IMR-90 (cell line): Measurements from ENCODE around the gene CAP2. TPM values are rescaled to one million over a fixed set of nuclear protein-coding genes. Genes with fewer than 3 reads are reported as not detected.
A peak's percentile ranks its signal among the peaks of the same experiment; 100 is the strongest.

ENCODE experiments used
- ATAC-seq: fragments of 200-7000 bp; cut with Tn5 transposase; 2 replicates; pipeline ENCODE4 v1.9.1; 2020; ENCODE audit warnings: low read depth, mild to moderate bottlenecking, moderate library complexity
- BruUV-seq: library from RNA; stranded (reverse); fragments of 400-500 nt; replicated peaks from 2 replicates; lab custom pipeline; 2021; lab: Mats Ljungman, UMichigan
- CTCF ChIA-PET: fragments of 300-600 bp; formaldehyde crosslinking; extraction: SDS; loops from one replicate; lab custom pipeline; 2021; ENCODE audit warnings: antibody characterized with exemption; lab: Yijun Ruan, JAX
- POLR2A ChIA-PET: fragments of 300-600 bp; sonication (Branson Sonifier 250); formaldehyde crosslinking; loops from one replicate; lab custom pipeline; 2022; ENCODE audit warnings: antibody characterized with exemption; ENCODE audit not compliant: unreplicated experiment; lab: Charles Lee
- DNase-seq: peaks from one replicate; pipeline ENCODE4 v3.0.0; 2013
- H2AFZ ChIP-seq: replicated peaks from 2 replicates; pipeline ENCODE3; 2013; ENCODE audit warnings: low read length, mild to moderate bottlenecking; ENCODE audit not compliant: poor library complexity
- H2AK5ac ChIP-seq: 2 replicates; pipeline ENCODE4 v1.6.1; 2013; ENCODE audit warnings: low read depth, low read length, inconsistent platforms
- H2AK9ac ChIP-seq: replicated peaks from 2 replicates; pipeline ENCODE3; 2013; ENCODE audit warnings: mild to moderate bottlenecking, low read depth, low read length, moderate library complexity; ENCODE audit not compliant: poor library complexity
- H2BK120ac ChIP-seq: 2 replicates; pipeline ENCODE4 v1.6.1; 2013; ENCODE audit warnings: low read depth, low read length, inconsistent platforms
- H2BK15ac ChIP-seq: 3 replicates; pipeline ENCODE4 v1.6.1; 2013; ENCODE audit warnings: low read depth, low read length, inconsistent platforms
- H2BK20ac ChIP-seq: 2 replicates; pipeline ENCODE4 v1.6.1; 2013; ENCODE audit warnings: low read depth, mild to moderate bottlenecking, inconsistent platforms, low read length, moderate library complexity
- H2BK5ac ChIP-seq: 2 replicates; pipeline ENCODE4 v1.6.1; 2013; ENCODE audit warnings: mild to moderate bottlenecking, low read depth, low read length, inconsistent platforms; ENCODE audit not compliant: poor library complexity, severe bottlenecking
- H3K14ac ChIP-seq: replicated peaks from 2 replicates; pipeline ENCODE4 v1.6.1; 2013; ENCODE audit warnings: low read depth, low read length, inconsistent platforms
- H3K18ac ChIP-seq: 2 replicates; pipeline ENCODE4 v1.6.1; 2013; ENCODE audit warnings: low read depth, low read length, control low read depth
- H3K23ac ChIP-seq: 2 replicates; pipeline ENCODE4 v1.6.1; 2013; ENCODE audit warnings: low read depth, low read length, inconsistent platforms
- H3K27ac ChIP-seq: 2 replicates; pipeline ENCODE4 v1.5.1; 2013; ENCODE audit warnings: mild to moderate bottlenecking, control low read depth, low read length; ENCODE audit not compliant: insufficient read depth
- H3K27me3 ChIP-seq: 2 replicates; pipeline ENCODE4 v1.6.1; 2013; ENCODE audit warnings: low read length; ENCODE audit not compliant: control insufficient read depth, insufficient read depth
- H3K36me3 ChIP-seq: 2 replicates; pipeline ENCODE4 v1.6.1; 2013; ENCODE audit warnings: low read length, mixed read lengths; ENCODE audit not compliant: control insufficient read depth, insufficient read depth
- H3K4ac ChIP-seq: 2 replicates; pipeline ENCODE4 v1.6.1; 2013; ENCODE audit warnings: low read depth, low read length, inconsistent platforms
- H3K4me1 ChIP-seq: 2 replicates; pipeline ENCODE4 v1.6.1; 2013; ENCODE audit warnings: low read length, mixed read lengths; ENCODE audit not compliant: control insufficient read depth, insufficient read depth
- H3K4me2 ChIP-seq: 2 replicates; pipeline ENCODE4 v1.6.1; 2013; ENCODE audit warnings: low read depth, mild to moderate bottlenecking, control low read depth, low read length, moderate library complexity
- H3K4me3 ChIP-seq: 2 replicates; pipeline ENCODE4 v1.5.1; 2013; ENCODE audit warnings: low read depth, mild to moderate bottlenecking, control low read depth, low read length, moderate library complexity; ENCODE audit not compliant: insufficient read depth
- H3K56ac ChIP-seq: 2 replicates; pipeline ENCODE4 v1.6.1; 2013; ENCODE audit warnings: low read length, inconsistent platforms; ENCODE audit not compliant: insufficient read depth; ENCODE audit errors: extremely low read depth
- H3K79me1 ChIP-seq, 2 experiments: 2 replicates each; pipeline ENCODE4 v1.6.1; 2013; ENCODE audit warnings: low read length in 2 of 2, inconsistent platforms in 1 of 2, low read depth in 1 of 2
- H3K9ac ChIP-seq: 2 replicates; pipeline ENCODE4 v1.6.1; 2013; ENCODE audit warnings: low read depth, low read length, control low read depth
- H3K9me1 ChIP-seq: 2 replicates; pipeline ENCODE4 v1.6.1; 2013; ENCODE audit warnings: low read length, inconsistent platforms; ENCODE audit not compliant: insufficient read depth
- H3K9me3 ChIP-seq: 2 replicates; pipeline ENCODE4 v1.6.1; 2013; ENCODE audit warnings: low read length; ENCODE audit not compliant: control insufficient read depth, insufficient read depth
- H4K20me1 ChIP-seq: 2 replicates; pipeline ENCODE4 v1.6.1; 2013; ENCODE audit warnings: low read length, inconsistent platforms; ENCODE audit not compliant: insufficient read depth
- H4K5ac ChIP-seq: 2 replicates; pipeline ENCODE4 v1.6.1; 2013; ENCODE audit warnings: mild to moderate bottlenecking, low read depth, low read length, control low read depth
- H4K8ac ChIP-seq, 2 experiments: 2 replicates each; pipeline ENCODE4 v1.6.1; 2013; ENCODE audit warnings: low read depth in 2 of 2, low read length in 2 of 2, control low read depth in 1 of 2, inconsistent platforms in 1 of 2
- H4K91ac ChIP-seq: 2 replicates; pipeline ENCODE4 v1.6.1; 2013; ENCODE audit warnings: low read depth, low read length, inconsistent platforms; ENCODE audit not compliant: insufficient read depth
- BHLHE40 ChIP-seq: fragments of 150-350 bp; IDR thresholded peaks from 2 replicates; pipeline ENCODE4 v1.6.1; 2016; ENCODE audit warnings: mild to moderate bottlenecking, low read depth, low read length
- CHD1 ChIP-seq: IDR thresholded peaks from 2 replicates; pipeline ENCODE4 v1.6.1; 2012; ENCODE audit warnings: low read depth, low read length, improper control_type of control experiment
- MAZ ChIP-seq: IDR thresholded peaks from 2 replicates; pipeline ENCODE4 v1.6.1; 2012; ENCODE audit warnings: low read depth, mild to moderate bottlenecking, low read length, improper control_type of control experiment, moderate library complexity, borderline replicate concordance
- MXI1 ChIP-seq: IDR thresholded peaks from 2 replicates; pipeline ENCODE4 v1.6.1; 2012; ENCODE audit warnings: low read depth, mild to moderate bottlenecking, low read length, moderate library complexity, borderline replicate concordance
- NFE2L2 ChIP-seq: fragments of 150-350 bp; IDR thresholded peaks from 2 replicates; pipeline ENCODE4 v1.6.1; 2016; ENCODE audit warnings: low read depth, mild to moderate bottlenecking, low read length
- RAD21 ChIP-seq: IDR thresholded peaks from 2 replicates; pipeline ENCODE4 v1.6.1; 2012; ENCODE audit warnings: low read length, improper control_type of control experiment
- RCOR1 ChIP-seq: IDR thresholded peaks from 2 replicates; pipeline ENCODE4 v1.6.1; 2012; ENCODE audit warnings: mild to moderate bottlenecking, low read length, improper control_type of control experiment; ENCODE audit not compliant: insufficient replicate concordance
- SMC3 ChIP-seq: fragments of 150-350 bp; IDR thresholded peaks from 2 replicates; pipeline ENCODE4 v1.6.1; 2016; ENCODE audit warnings: low read depth, mild to moderate bottlenecking, antibody characterized with exemption, low read length, moderate library complexity
- WGBS, 2 experiments: methylation state at CpG; one replicate each; pipeline versions ENCODE4 v1.1.5 to v1.1.7; 2013; ENCODE audit warnings: missing lambda C conversion rate in 2 of 2; ENCODE audit not compliant: insufficient read length in 1 of 2; ENCODE audit errors: extremely low coverage in 2 of 2; 5-methylcytosine and 5-hydroxymethylcytosine counted together
- dilution Hi-C: fragments of 300-500 bp; cut with HindIII; formaldehyde crosslinking; loops from one replicate; pipeline ENCODE4 v1.14.3; 2018; ENCODE audit warnings: low sequenced_read_pairs; ENCODE audit not compliant: unreplicated experiment
- in situ Hi-C: fragments of 300-500 bp; cut with MboI; formaldehyde crosslinking; loops from 3 replicates; pipeline ENCODE4 v1.14.3; 2019; ENCODE audit warnings: low sequenced_read_pairs, inconsistent platforms, mixed read lengths
- intact Hi-C: fragments of 100-400 bp; cut with micrococcal nuclease; formaldehyde crosslinking; loops from 2 replicates; pipeline ENCODE4 v1.10.0; 2022
- polyA plus RNA-seq, 3 experiments: library from polyadenylated mRNA; depleted of rRNA; stranded (reverse); fragments of >200 nt; gene quantifications; 2 replicates each; pipeline ENCODE4 v1.2.3, GENCODE V29; 2012; ENCODE audit warnings: low replicate concordance in 1 of 3
- total RNA-seq: library from RNA; depleted of rRNA; stranded (reverse); fragments of >200 nt; gene quantifications from 2 replicates; pipeline ENCODE4 v1.2.3, GENCODE V29; 2012
- TF ChIP-seq, protein P1 (sequence below): conservative IDR thresholded peaks from 2 replicates; pipeline ENCODE4 v1.5.1; 2012; ENCODE audit warnings: mild to moderate bottlenecking, low read depth, low read length, improper control_type of control experiment
- TF ChIP-seq, protein P2 (sequence below): fragments of 150-350 bp; IDR thresholded peaks from 2 replicates; pipeline ENCODE4 v1.6.1; 2017; ENCODE audit warnings: mild to moderate bottlenecking, antibody characterized with exemption, low read length, low read depth
- TF ChIP-seq, protein P3 (sequence below): fragments of 150-350 bp; IDR thresholded peaks from 2 replicates; pipeline ENCODE4 v1.6.1; 2016; ENCODE audit warnings: low read depth, mild to moderate bottlenecking, low read length, moderate library complexity, borderline replicate concordance

The CAP2 gene
- total and polyA plus RNA-seq, 2 of the 4 experiments (the other 2 are of a cell fraction): 14.5 to 27.5 TPM

DNA sequence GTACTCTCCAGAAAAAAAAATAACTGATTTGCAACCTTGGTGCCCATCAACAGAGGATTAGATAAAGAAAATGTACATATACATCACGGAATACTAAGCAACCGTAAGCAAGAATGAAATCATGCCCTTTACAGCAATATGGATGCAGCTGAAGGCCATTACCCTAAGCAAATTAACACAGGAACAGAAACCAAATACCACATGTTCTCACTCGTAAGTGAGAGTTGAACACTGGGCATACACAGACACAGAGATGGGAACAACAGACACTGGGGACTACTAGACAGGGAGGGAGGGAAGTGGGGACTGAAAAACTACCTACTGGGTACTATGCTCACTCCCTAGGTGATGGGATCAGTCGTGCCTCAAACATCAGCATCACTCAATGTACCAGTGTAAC lies 32.8 kb upstream of the CAP2 start:
- no peak overlapping the region for H3K9ac ChIP-seq
- H3K4me2 ChIP-seq: no peak overlapping the region
- H3K4me3 ChIP-seq: no peak overlapping the region
- intact Hi-C loops (no loop called here), dilution Hi-C loops (no loop called here), in situ Hi-C loops (no loop called here)
- H2AK9ac ChIP-seq: no peak overlapping the region
- ChIA-PET POLR2A (no interaction called here), CTCF (no interaction called here)
- H2BK5ac ChIP-seq: no peak overlapping the region
- no peak overlapping the region; the same call in 2 of the 3 replicates for H2BK15ac ChIP-seq
- H3K27ac ChIP-seq: no peak overlapping the region
- no peak for TF ChIP-seq RAD21
- no peak for TF ChIP-seq NFE2L2
- no peak for TF ChIP-seq SMC3
- no peak for TF ChIP-seq MAZ
- TF ChIP-seq, protein P1, sequence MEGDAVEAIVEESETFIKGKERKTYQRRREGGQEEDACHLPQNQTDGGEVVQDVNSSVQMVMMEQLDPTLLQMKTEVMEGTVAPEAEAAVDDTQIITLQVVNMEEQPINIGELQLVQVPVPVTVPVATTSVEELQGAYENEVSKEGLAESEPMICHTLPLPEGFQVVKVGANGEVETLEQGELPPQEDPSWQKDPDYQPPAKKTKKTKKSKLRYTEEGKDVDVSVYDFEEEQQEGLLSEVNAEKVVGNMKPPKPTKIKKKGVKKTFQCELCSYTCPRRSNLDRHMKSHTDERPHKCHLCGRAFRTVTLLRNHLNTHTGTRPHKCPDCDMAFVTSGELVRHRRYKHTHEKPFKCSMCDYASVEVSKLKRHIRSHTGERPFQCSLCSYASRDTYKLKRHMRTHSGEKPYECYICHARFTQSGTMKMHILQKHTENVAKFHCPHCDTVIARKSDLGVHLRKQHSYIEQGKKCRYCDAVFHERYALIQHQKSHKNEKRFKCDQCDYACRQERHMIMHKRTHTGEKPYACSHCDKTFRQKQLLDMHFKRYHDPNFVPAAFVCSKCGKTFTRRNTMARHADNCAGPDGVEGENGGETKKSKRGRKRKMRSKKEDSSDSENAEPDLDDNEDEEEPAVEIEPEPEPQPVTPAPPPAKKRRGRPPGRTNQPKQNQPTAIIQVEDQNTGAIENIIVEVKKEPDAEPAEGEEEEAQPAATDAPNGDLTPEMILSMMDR: no peak
- TF ChIP-seq, protein P2, sequence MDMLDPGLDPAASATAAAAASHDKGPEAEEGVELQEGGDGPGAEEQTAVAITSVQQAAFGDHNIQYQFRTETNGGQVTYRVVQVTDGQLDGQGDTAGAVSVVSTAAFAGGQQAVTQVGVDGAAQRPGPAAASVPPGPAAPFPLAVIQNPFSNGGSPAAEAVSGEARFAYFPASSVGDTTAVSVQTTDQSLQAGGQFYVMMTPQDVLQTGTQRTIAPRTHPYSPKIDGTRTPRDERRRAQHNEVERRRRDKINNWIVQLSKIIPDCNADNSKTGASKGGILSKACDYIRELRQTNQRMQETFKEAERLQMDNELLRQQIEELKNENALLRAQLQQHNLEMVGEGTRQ: no peak
- no peak for TF ChIP-seq BHLHE40
- no peak for TF ChIP-seq MXI1
- no peak for TF ChIP-seq CHD1
- TF ChIP-seq, protein P3, sequence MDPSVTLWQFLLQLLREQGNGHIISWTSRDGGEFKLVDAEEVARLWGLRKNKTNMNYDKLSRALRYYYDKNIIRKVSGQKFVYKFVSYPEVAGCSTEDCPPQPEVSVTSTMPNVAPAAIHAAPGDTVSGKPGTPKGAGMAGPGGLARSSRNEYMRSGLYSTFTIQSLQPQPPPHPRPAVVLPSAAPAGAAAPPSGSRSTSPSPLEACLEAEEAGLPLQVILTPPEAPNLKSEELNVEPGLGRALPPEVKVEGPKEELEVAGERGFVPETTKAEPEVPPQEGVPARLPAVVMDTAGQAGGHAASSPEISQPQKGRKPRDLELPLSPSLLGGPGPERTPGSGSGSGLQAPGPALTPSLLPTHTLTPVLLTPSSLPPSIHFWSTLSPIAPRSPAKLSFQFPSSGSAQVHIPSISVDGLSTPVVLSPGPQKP: no peak
- no peak for TF ChIP-seq RCOR1
- H3K79me1 ChIP-seq: no peaks in the 10 kb centered on the region
- DNase-seq (no peak), ATAC-seq (no peak)
- no peak overlapping the region; the same call in 1 of the 2 replicates for H3K23ac ChIP-seq
- no peak overlapping the region for H2AK5ac ChIP-seq
- H3K36me3 ChIP-seq: no peaks in the 10 kb centered on the region
- BruUV-seq: no TSS peak
- no peak overlapping the region for H3K4ac ChIP-seq
- no peak overlapping the region; the same call in 1 of the 2 replicates for H2BK120ac ChIP-seq
- H4K5ac ChIP-seq: no peak overlapping the region
- no peak overlapping the region for H4K91ac ChIP-seq
- no peak overlapping the region for H2AFZ ChIP-seq
- no peak overlapping the region for H4K8ac ChIP-seq
- H3K4me1 ChIP-seq: peaks cover 1% of the 10 kb centered on the region; the same call in 1 of the 2 replicates
- H3K9me3 ChIP-seq: peaks cover 2% of the 10 kb centered on the region; the same call in 1 of the 2 replicates
- H4K20me1 ChIP-seq: no peaks in the 10 kb centered on the region
- peak overlapping the region; percentile 14; the same call in 1 of the 2 replicates for H2BK20ac ChIP-seq
- H3K27me3 ChIP-seq: no peaks in the 10 kb centered on the region
- WGBS, 2 experiments: no CpG with 5 or more reads among the region's 4 CpGs
- peaks cover 4% of the 10 kb centered on the region for H3K9me1 ChIP-seq
- no peak overlapping the region for H3K56ac ChIP-seq
- no peak overlapping the region; the same call in 1 of the 2 replicates for H3K18ac ChIP-seq
- H3K14ac ChIP-seq: peak overlapping the region; percentile 82; the same call in 1 of the 2 replicates
